WTC11 (cell line): ENCODE results near the gene C19orf47.

ENCODE experiments used
- ATF3 ChIP-seq: sonication (generic); formaldehyde crosslinking; conservative IDR thresholded peaks from 2 replicates; pipeline ENCODE4 v1.8.1; 2022; ENCODE audit warnings: mild to moderate bottlenecking, missing genetic modification reagents
- CREB1 ChIP-seq: sonication (generic); formaldehyde crosslinking; IDR thresholded peaks from 2 replicates; pipeline ENCODE4 v1.8.0; 2023; ENCODE audit warnings: mild to moderate bottlenecking, missing genetic modification reagents
- E2F1 ChIP-seq: sonication (generic); formaldehyde crosslinking; IDR thresholded peaks from 2 replicates; pipeline ENCODE4 v1.8.0; 2022; ENCODE audit warnings: mild to moderate bottlenecking, missing genetic modification reagents
- ETV6 ChIP-seq: sonication (generic); formaldehyde crosslinking; IDR thresholded peaks from 2 replicates; pipeline ENCODE4 v1.8.1; 2022; ENCODE audit warnings: mild to moderate bottlenecking, missing genetic modification reagents
- GABPB1 ChIP-seq: sonication (generic); formaldehyde crosslinking; IDR thresholded peaks from 2 replicates; pipeline ENCODE4 v1.8.1; 2023; ENCODE audit warnings: mild to moderate bottlenecking, missing genetic modification reagents
- NFE2L1 ChIP-seq: sonication (generic); formaldehyde crosslinking; IDR thresholded peaks from 2 replicates; pipeline ENCODE4 v1.8.1; 2023; ENCODE audit warnings: missing genetic modification reagents
- NR3C1 ChIP-seq: sonication (generic); formaldehyde crosslinking; conservative IDR thresholded peaks from 2 replicates; pipeline ENCODE4 v1.8.1; 2023; ENCODE audit warnings: low read depth, mild to moderate bottlenecking, missing genetic modification reagents
- PREB ChIP-seq: sonication (generic); formaldehyde crosslinking; IDR thresholded peaks from 2 replicates; pipeline ENCODE4 v1.8.1; 2022; ENCODE audit warnings: mild to moderate bottlenecking, missing genetic modification reagents, moderate library complexity, borderline replicate concordance
- RELA ChIP-seq: sonication (generic); formaldehyde crosslinking; IDR thresholded peaks from 2 replicates; pipeline ENCODE4 v1.8.1; 2022; ENCODE audit warnings: missing genetic modification reagents, mild to moderate bottlenecking, borderline replicate concordance
- SP1 ChIP-seq: sonication (generic); formaldehyde crosslinking; conservative IDR thresholded peaks from 2 replicates; pipeline ENCODE4 v1.8.1; 2022; ENCODE audit warnings: missing genetic modification reagents
- TF ChIP-seq, protein P1 (sequence below): sonication (generic); formaldehyde crosslinking; IDR thresholded peaks from 2 replicates; pipeline ENCODE4 v1.8.0; 2022; ENCODE audit warnings: mild to moderate bottlenecking, missing genetic modification reagents
- TF ChIP-seq, protein P2 (sequence below): fragments of 200-600 bp; IDR thresholded peaks from 2 replicates; pipeline ENCODE4 v1.8.0; 2022; ENCODE audit warnings: antibody characterized with exemption
- TF ChIP-seq, protein P3 (sequence below): sonication (generic); formaldehyde crosslinking; IDR thresholded peaks from 2 replicates; pipeline ENCODE4 v1.8.1; 2023; ENCODE audit warnings: mild to moderate bottlenecking, missing genetic modification reagents, moderate library complexity

DNA sequence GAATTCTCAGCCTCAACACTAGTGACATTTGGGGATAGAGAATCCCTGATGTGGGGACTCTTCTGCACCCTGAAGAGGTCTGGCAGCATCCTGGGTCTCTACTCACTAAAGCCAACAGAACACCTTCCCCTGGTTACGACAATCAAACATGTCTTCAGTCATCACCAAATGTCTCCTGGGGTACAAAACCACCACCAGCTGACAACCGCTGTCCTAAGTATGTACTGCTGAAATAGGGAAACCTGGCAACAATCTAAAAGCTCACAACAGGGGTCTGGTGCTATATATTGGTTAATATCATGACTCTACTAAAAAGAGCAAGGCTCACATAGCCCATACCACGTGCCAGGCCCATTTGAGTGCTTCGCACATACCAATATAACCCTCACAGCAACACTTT is 76.5 kb downstream of the C19orf47 start:
- TF ChIP-seq GABPB1 (no peak), NFE2L1 (CRISPR knock-in tag) (no peak), ETV6 (CRISPR knock-in tag) (no peak), SP1 (CRISPR knock-in tag) (no peak), ATF3 (no peak), PREB (CRISPR knock-in tag) (no peak), RELA (CRISPR knock-in tag) (no peak), E2F1 (CRISPR knock-in tag) (no peak), NR3C1 (no peak), CREB1 (CRISPR knock-in tag) (no peak)
- TF ChIP-seq, protein P1, sequence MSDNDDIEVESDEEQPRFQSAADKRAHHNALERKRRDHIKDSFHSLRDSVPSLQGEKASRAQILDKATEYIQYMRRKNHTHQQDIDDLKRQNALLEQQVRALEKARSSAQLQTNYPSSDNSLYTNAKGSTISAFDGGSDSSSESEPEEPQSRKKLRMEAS (CRISPR knock-in tag), result no peak
- TF ChIP-seq, protein P2, sequence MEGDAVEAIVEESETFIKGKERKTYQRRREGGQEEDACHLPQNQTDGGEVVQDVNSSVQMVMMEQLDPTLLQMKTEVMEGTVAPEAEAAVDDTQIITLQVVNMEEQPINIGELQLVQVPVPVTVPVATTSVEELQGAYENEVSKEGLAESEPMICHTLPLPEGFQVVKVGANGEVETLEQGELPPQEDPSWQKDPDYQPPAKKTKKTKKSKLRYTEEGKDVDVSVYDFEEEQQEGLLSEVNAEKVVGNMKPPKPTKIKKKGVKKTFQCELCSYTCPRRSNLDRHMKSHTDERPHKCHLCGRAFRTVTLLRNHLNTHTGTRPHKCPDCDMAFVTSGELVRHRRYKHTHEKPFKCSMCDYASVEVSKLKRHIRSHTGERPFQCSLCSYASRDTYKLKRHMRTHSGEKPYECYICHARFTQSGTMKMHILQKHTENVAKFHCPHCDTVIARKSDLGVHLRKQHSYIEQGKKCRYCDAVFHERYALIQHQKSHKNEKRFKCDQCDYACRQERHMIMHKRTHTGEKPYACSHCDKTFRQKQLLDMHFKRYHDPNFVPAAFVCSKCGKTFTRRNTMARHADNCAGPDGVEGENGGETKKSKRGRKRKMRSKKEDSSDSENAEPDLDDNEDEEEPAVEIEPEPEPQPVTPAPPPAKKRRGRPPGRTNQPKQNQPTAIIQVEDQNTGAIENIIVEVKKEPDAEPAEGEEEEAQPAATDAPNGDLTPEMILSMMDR, result no peak
- TF ChIP-seq, protein P3, sequence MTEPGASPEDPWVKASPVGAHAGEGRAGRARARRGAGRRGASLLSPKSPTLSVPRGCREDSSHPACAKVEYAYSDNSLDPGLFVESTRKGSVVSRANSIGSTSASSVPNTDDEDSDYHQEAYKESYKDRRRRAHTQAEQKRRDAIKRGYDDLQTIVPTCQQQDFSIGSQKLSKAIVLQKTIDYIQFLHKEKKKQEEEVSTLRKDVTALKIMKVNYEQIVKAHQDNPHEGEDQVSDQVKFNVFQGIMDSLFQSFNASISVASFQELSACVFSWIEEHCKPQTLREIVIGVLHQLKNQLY, result no peak
